Measurements from ENCODE around the gene BPGM. TPM values are rescaled to one million over a fixed set of nuclear protein-coding genes. Genes with fewer than 3 reads are reported as not detected.

Gene BPGM
- total and polyA plus RNA-seq, 9 of the 15 experiments (the other 6 are each of a cell fraction or from before 2014, with no cell fraction given) = 14.1 to 46.1 (median 21.2) TPM

- TF ChIP-seq PKNOX1 (IDR thresholded peaks at IDR 0.05) = no peak
- no peak for TF ChIP-seq SMARCB1 (IDR thresholded peaks at IDR 0.05; ENCODE audit: insufficient read length, low read depth)
- TF ChIP-seq POLR2AphosphoS5 (IDR thresholded peaks at IDR 0.05; ENCODE audit: control insufficient read depth, insufficient read depth, low read depth, low read length) = peak; percentile 94
- TF ChIP-seq TBL1XR1 (IDR thresholded peaks at IDR 0.05; ENCODE audit: low read length in 2 of 2) = 0 out of 4 replicates have a peak, but pooled peaks of 1 of the 2 experiments have one; percentile 41
- no peak for TF ChIP-seq FIP1L1 (IDR thresholded peaks at IDR 0.05; ENCODE audit: low read depth, low read length, poor library complexity, severe bottlenecking)
- peak; percentile 94 for TF ChIP-seq MTA2 (IDR thresholded peaks at IDR 0.05; ENCODE audit: low read depth)
- no peak for TF ChIP-seq PPARD (CRISPR knock-in tag; IDR thresholded peaks at IDR 0.05)
- no peak for TF ChIP-seq PCBP1 (IDR thresholded peaks at IDR 0.05; ENCODE audit: low read depth, low read length, poor library complexity, severe bottlenecking)
These were observed 13.7 kb downstream of the BPGM start (continued) for GRCh38 chr7:134660242-134660785.

DNA sequence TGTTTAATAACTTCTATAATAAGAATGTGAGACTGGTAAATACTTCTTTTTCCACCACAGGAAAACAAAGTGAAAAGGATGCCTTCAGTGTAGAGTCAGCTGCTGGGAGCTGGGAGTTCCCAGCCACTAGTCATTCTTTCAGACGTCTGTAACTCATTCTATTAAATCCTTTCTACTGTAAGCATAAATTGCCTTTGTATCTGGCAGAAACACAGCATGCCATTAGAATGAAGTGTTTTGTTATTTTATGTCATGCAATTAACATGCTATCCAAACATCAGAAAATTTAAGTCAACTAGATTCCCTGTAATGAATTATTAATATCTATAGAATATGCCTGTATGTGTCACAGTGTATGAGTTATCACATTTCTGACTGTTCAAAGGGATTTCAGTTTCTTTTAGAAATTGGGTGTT is 14.3 kb downstream of the BPGM start:
- in situ Hi-C loops (cut with MboI) = loop anchor here (25.0 kb wide), 1 partner anchor 1301 kb away; no protein-coding TSS in a partner anchor
- no peak for TF ChIP-seq POLR3G (IDR thresholded peaks at IDR 0.05; ENCODE audit: extremely low read depth, insufficient read length, insufficient replicate concordance)
- 0 out of 2 replicates have a peak, but pooled peaks have one; percentile 3 for TF ChIP-seq SIN3B (IDR thresholded peaks at IDR 0.05; ENCODE audit: low read depth)
- no peak for TF ChIP-seq ARNT (IDR thresholded peaks at IDR 0.05)
- TF ChIP-seq AFF4 (CRISPR knock-in tag; IDR thresholded peaks at IDR 0.05) = 0 out of 2 replicates have a peak, but pooled peaks have one; percentile 5
- Histone ChIP-seq H3K36me3 (ENCODE audit: control insufficient read depth, insufficient read depth, low read length) (peaks cover 11% of the 10 kb centered on the region), H3K27me3 (ENCODE audit: control insufficient read depth in 2 of 2, insufficient read depth in 2 of 2, low read length in 2 of 2) (no peaks in the 10 kb centered on the region), H3K4me1 (replicated peaks in 1 of 2; ENCODE audit: control insufficient read depth in 2 of 2, insufficient read depth in 2 of 2, low read length in 2 of 2) (peaks cover 3 to 28% of the 10 kb centered on the region in 2 experiments; a peak in 3 of 5 replicates), H3K9me1 (ENCODE audit: control insufficient read depth, insufficient read depth, low read length) (peaks cover 4% of the 10 kb centered on the region), H3K79me2 (ENCODE audit: control insufficient read depth, insufficient read depth, low read length) (no peaks in the 10 kb centered on the region), H3K9me3 (replicated peaks; ENCODE audit: control insufficient read depth, insufficient read depth, low read depth, low read length) (no peaks in the 10 kb centered on the region), H2AFZ (ENCODE audit: low read depth, low read length) (no peak overlapping the region), H3K27ac (ENCODE audit: extremely low read depth, low read depth, low read length) (no peak overlapping the region), H4K20me1 (replicated peaks; ENCODE audit: control insufficient read depth, insufficient read depth, low read length) (peaks cover 9% of the 10 kb centered on the region), H3K9ac (ENCODE audit: insufficient read depth in 1 of 2, low read depth in 2 of 2, low read length in 2 of 2) (no peak overlapping the region), H3K4me3 (no peak overlapping the region), H3K4me2 (ENCODE audit: insufficient read depth, low read length) (peak overlapping the region; percentile 80; the same call in 1 of the 2 replicates)
- intact Hi-C loops (cut with micrococcal nuclease) = no loop called here
- no peak for FAIRE-seq
- BruUV-seq (replicated peaks) = no TSS peak
- CTCF ChIA-PET (ENCODE audit: low intra/inter-chr PET ratio) = no interaction called here
- POLR2A ChIA-PET = interaction anchor here (0.6 to 2.5 kb wide), 7 partner anchors 8 to 531 kb away, joined by 3 to 27 read pairs (median 6); partner anchors contain the start of gene BPGM
- DNase-seq (ENCODE audit: extremely low read depth in 1 of 4, low spot score in 3 of 4) = no peak
- WGBS (ENCODE audit: insufficient coverage, low coverage, missing lambda C conversion rate) = 29% methylated on average over 1 of the region's 1 CpG
- no peak for ATAC-seq

All from K562 (cell line).